Glomerular endothelial cell (primary cell): ENCODE measurements around the gene IL12RB2. TPM values are rescaled to one million over a fixed set of nuclear protein-coding genes. Genes with fewer than 3 reads are reported as not detected.
"Not testable (repeated sequence)": the region's sequence is repeated elsewhere in the genome, so short reads cannot be mapped to it uniquely, and the experiment has no call there.

Experiments
- DNase-seq: peaks from one replicate; pipeline ENCODE4 v3.0.0-alpha.2; 2011; ENCODE audit warnings: low read depth, low spot score; ENCODE audit errors: extremely low read depth
- total RNA-seq: library from RNA; depleted of rRNA; stranded (reverse); fragments of >200 nt; gene quantifications from 2 replicates; pipeline ENCODE4 v1.2.3, GENCODE V29; 2015

The IL12RB2 gene
- total RNA-seq, 1 donor from 2014 or later, result not detected

DNA sequence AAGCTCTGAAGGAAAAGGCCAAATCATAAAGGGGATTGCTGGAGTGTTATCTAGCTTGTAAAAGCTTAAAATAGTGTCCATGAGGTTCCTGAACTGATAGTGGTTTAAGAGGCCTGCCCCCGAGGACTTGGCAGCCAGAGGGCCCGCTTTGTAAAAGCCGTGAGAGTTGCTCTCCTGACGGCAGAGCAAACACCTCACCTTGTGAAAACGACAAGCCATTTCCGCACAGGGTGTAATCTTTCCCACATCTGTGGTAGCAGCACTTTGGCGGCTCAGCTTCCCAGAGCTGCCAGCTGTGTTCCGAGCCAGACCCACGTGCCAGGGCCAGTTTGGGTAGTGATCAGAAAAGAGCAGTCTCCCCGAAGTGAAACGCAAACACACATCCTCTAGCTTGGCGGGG, 85.6 kb downstream of the IL12RB2 start:
- no peak for DNase-seq

DNA sequence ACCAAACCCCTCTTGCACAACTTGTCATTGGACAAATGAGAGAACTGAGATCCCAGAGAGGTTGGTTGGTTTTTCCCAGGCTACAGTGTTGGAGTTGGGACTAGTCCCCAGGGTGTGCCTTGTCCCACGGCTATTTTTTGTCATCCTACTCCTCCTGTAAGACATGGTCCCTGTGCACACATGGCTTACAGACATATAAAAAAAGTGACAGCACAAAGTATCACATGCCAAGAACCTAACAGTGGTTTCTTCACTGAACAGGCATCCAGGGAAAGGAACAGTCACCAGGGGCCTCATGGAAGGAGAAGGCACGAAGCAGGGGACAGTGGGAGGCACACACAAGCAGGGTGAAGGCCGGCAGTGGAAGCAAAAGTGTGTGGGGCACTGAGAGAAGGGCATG, 86.1 kb downstream of the IL12RB2 start:
- no peak for DNase-seq

DNA sequence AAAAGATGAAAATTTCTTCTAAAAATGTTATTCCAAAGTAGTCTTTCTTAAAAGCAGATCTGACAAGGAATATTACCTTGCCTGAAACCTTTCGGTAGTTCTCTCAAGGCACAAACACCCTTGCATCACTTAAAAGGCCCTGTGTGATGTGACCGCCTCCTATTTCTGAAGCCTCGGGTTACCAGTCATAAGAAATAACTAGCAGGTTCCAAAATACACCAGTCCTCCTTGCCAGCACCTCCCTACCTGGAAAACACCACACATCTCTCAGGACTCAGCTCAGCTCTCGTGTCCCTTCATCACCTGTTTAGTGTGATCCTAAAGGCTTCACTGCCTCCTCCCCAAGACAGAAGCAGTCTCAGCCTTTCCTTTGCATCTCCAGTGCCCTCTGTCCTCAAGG, 86.9 kb downstream of the IL12RB2 start:
- DNase-seq, result no peak

DNA sequence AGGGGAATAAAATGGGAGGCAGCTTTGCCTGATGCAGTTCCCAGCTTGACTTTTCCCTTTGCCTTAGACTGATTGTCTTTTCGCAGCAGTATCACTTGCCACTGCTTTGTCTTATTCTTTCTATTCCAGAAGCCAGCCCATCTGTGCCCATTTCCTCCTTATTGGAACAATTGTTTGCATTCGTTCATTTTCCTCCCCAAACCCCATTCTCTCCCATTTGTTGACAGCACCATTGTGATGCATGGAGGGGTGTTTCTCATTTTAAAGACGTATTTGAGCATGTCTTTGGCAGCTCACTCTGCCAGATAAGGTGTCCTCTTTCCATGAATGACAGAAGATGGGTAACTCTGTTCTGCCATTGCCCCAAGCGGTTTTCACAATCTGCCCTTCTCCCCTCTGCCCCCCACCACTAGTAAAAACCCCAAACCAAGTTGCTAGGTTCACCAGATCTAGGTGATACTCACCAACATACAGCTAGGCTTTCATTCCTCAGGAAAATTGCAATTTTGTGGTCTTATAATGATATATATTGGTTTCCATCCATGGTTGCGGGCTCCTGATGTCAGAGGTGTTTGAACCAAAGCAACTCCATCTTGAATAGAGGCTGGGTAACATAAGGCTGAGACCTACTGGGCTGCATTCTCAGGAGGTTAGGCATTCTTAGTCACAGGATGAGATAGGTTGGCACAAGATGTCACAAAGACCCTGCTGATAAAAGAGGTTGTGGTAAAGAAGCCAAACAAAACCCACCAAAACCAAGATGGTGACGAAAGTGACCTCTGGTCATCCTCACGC, 91.7 kb downstream of the IL12RB2 start:
- DNase-seq, result no peak

DNA sequence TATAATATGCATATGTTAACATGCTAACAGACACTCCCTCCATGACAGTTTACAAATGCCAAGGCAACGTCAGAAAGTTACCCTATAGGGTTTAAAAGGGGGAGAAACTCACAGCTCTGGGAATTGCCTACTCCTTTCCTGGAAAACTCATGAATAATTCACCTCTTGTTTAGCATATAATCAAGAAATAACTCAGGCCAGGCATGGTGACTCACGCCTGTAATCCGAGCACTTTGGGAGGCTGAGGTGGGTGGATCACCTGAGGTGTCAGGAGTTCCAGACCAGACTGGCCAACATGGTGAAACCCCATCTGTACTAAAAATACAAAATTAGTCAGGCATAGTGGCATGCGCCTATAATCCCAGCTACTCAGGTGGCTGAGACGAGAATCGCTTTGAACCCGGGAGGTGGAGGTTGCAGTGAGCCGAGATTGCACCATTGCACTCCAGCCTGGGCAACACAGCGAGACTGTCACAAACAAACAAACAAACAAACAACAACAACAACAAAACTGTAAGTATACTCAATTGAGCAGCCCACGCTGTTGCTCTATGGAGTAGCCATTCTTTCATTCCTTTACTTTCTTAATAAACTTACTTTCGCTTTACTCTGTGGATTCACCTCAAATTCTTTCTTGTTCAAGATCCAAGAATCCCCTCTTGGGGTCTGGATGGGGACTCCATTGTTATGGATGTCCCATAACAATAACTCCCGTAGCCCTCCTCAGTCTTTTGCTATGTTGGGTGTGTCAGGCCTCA, 92.5 kb downstream of the IL12RB2 start:
- DNase-seq, result not testable (repeated sequence)

DNA sequence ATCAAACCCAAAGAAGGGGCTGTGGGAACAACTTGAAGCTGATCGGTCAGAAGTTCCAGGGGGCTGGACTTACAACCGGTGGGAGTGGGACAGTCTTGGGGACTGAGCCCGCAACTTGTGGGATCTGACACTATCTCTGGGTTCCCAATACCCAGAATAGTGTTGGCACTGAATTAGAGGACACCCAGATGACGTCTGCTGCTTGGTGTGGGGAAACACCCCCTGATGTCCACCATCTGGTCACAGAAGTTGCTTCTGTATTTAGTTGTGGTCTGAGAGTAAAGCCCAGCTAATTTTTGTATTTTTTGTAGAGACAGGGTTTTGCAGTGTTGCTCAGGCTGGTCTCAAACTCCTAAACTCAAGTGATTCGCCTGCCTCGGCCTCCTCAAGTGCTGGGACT, 93.8 kb downstream of the IL12RB2 start:
- DNase-seq, result no peak

DNA sequence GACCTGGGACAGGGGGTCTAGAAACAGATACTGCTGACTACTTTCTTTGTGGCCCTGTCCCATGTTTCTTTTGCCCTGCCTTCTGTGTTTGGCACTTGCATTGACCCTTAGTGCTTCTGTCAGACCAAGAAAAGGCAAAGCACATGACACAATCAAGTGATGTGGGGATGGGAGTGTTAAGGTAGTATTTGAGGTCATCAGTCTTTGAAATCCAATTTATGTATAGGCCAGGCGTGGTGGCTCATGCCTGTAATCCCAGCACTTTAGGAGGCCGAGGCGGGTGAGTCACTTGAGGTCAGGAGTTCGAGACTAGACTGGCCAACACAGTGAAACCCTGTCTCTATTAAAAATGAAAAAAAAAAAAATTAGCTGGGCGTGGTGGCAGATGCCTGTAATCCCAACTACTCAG, 96.5 kb downstream of the IL12RB2 start:
- no peak for DNase-seq

DNA sequence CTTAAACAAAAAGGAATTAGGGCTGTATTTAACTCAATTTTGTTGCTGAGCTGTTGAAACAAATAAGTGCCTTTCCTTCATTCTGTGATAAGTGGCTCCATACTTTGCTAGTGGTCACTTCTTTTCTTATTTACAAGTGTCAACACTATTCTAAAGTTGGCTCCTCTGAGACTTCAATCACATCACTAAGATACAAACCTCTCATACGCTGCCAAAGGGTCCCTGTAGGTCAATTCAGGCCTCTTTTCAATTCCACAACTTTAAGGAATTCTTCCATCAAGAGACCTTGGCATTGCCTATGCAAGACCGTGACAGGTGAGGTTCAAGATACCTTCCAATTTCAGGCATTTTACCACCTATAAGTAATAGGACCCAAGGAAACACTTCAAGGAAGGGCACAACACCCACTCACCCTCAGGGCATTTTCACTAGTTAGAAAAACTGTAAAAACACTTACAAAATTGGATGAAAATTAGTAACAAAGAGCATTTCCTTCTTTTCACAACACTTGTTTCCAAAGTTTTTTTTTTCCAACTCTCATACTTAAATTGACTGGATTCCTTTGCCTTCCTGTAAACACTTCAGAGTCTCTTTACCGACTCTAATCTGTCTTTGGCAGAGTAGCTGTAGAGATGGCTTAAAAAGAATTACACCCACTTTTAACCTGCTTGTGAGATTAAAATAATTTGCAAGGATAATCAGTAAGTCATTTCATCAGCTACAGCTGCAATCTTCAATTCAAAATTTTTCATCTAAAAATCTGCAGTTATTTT, 98.0 kb downstream of the IL12RB2 start:
- DNase-seq, result no peak

DNA sequence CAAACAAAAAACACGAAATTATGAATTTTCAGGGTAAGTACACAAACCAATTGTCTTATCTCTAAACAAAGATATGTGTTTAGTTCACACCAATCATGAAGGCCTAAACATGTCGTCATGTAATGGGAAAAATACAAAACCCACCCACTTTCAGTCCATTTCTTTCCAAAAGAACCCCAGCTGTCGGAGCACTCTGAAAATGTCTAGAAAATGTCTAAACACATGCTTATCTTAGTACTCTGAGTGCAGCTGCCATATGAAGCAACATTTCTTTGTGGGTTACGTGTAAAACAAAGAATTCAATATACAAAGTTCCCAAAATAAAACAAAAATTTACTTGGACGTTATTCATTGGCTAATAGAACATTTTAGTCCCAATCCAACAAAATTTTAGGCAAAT, 99.8 kb downstream of the IL12RB2 start:
- DNase-seq, result no peak

DNA sequence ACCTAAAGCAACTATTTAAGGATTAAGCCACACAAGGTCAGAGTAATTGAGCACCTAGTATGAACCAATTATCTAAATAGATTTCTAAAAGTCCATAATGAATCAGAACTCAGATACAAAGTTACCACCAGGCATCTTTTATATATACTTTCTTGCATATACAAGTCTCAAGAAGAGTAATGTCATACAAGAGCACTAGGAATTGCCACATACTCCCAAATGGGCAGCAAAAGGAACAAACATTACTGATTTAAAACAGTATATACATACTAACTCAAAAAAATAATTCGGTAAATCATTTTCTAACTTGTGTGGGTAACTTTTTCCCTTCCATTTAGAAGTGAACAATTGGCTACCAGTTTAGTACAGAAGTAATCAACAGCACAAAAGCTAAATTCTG, 100.5 kb downstream of the IL12RB2 start:
- no peak for DNase-seq

DNA sequence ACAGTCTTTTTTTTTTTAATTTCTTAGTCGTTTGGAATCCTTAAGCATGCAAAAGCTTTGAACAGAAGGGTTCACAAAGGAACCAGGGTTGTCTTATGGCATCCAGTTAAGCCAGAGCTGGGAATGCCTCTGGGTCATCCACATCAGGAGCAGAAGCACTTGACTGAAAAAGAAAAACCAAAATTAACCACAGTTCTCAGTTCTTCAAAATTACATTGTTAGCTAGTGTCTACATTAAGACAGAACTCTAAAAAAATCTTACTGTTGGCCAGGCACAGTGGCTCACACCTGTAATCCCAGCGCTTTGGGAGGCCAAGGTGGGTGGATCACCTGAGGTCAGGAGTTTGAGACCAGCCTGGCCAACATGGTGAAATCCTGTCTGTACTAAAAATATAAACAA, 105.4 kb downstream of the IL12RB2 start:
- not testable (repeated sequence) for DNase-seq

DNA sequence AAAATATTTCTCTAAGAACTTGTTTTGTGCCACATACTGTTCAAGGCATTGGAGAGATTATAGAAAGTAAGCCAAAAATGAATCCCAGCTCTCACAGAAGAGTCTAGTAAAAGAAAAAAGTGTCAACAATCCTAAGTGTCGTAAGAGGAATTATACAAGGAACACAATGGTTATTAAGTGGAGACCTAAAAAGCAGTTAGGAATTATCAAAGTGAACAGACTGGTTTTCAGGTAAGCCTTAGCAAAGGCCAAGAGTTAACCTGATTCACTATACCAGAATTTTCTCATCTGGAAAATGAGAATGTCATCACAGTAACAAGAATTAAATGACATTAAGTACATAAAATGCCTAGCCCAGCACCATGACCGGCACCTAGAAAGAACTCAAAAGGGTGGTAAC, 106.9 kb downstream of the IL12RB2 start:
- no peak for DNase-seq

DNA sequence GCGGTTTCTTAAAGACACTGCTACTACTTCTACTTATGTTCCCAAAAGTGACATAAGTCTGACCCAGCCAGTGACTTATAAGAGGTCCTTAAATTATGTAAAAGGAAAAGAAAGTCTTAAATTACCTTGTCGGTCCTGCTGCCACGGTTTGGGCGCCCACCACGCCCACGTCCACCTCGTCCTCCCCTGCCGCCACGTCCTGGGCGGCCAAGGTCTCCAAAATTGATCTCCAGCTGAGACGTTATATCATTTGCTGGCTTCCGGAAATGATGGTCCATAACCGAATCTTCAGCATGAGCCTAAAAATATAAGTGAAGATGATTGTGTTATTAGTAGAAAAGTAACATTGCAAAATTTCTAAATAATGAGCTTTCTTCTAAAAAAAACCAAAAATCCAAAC, 107.4 kb downstream of the IL12RB2 start:
- DNase-seq, result no peak

DNA sequence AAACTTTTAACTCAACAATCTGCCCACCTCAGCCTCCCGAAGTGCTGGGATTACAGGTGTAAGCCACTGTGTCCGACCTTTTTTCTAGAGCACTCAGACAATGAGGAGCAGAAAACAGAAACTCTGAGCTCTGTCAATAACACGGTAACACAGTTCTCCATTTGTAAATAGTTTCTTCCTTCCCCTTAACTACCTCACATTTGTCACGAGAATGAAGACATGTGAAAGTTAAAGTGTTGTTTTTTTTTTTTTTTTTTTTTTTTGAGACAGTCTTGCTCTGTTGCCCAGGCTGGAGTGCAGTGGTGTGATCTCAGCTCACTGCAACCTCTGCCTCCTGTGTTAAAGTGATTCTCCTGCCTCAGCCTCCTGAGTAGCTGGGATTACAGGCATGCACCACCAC, 110.1 kb downstream of the IL12RB2 start:
- not testable (repeated sequence) for DNase-seq

DNA sequence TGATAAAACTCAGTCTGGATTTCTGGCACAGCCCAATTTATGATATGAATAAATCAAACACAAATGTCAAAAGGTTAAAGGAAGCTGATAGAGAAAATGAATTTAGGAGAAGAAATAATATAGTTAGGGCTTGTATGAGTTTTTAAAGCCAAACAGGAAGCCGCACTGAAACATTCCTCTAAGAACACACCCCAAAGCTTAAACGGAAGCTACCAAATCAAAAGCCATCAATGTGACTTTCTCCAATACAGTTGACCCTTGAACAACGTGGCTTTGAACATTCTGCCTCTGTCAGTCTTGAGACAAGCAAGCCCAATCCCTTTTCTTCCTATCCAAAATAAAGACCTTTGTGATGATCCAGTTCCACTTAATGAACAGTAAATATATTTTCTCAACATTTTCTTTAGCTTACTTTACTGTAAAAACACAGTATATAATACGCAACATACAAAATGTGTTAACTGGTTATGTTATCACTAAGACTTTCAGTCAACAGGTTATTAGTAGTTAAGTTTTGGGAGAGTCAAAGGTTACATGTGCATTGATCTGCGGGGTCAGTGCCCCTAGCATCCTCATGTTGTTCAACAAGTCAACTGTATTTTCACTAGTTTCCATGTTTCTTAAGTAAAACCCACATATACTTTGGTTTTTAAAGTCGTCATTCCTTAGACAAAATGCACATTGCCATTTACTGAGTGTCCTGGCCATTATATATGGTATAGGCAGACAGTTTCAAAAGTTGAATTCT, 111.3 kb downstream of the IL12RB2 start:
- no peak for DNase-seq

DNA sequence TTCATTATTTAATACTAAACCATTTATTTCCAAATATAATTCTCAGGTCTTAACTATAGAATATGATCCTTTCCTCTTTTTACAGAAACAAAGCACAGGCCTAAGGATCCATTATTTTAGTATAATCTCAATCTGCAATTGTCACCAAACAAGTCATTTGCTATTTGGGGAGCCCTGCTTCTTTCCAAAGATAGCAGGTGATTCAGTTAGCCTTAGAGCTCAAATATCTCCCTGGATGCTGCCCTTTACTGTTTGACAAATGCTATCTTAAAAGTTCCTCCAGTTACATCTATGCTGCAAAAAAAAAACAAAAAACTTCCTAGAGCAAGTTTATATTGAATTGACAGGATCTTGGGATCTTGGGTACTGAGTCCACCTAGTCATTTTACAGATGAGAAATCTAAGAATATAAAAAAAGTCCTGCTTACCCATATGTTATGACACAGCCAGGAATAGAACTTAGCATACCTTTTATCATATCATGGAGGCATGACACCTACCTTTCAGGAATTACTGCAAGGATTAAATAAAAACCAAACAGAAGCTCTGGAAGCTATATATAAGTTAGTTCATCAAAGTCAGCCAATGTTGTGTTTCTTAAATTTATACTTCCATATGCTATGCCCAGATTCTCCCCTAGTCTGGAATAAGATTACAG, 113.3 kb downstream of the IL12RB2 start:
- no peak for DNase-seq

DNA sequence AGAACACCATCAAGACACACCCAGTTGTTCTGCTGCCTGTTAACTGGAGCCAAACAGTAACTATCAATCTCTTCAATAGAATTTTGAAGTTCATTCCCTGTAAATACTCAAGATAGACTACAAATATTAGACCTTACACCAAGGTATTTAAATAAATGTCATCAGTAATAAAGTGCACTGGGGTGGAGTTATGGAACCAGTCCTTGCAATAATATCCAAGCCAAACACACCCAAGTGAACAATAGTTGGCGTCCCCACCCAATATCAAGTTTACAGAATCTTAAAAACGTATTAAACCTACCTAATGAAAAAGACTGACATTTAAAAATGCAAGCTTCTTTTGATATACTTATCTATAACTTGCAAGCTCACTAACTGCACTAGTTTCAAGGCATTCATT, 119.8 kb downstream of the IL12RB2 start:
- no peak for DNase-seq

DNA sequence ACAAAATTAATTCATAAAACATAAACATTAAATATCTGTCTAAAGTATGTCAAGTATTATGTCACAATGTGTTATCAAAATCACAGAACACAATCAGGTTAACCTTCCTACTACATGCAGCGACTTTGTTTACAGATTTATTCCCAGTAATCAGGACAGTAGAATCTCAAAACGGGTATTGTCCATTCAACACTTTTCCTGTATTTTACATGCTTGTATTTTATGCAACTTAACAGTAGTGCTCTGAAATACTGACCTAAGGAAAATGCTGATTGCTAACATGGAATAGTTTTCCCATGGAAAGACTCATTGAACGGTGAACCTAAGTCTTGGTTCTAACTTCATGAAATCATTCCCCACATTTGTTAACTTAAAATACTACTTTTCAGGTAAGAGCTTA, 120.3 kb downstream of the IL12RB2 start:
- no peak for DNase-seq

DNA sequence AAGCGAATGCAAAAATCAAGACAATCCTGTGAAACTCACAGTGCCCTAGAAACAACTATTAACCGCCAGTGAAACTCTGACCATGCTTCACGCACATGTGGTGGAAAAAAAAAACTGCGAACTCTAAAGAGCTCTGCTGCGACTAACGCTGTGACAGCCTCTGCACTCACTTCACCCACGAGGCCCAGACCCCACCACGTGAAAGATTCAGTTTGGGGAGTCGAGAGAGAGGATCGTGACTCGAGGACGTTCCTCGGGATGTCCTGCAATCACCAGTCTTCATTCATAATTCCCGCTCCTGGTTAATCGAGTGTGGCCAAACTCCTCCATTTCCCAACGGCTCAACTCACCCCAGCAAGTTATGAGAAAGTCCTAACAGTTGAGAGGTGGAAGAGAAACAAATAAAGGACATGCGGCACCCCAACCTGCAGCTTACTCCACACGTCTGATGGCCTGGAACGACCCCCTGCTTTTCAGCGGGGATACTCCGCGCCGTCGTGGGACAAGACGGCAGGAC, 121.4 kb downstream of the IL12RB2 start:
- DNase-seq, result no peak
